ENCODE measurements around the gene GTF3C2. TPM values are rescaled to one million over a fixed set of nuclear protein-coding genes. Genes with fewer than 3 reads are reported as not detected.

GTF3C2 gene
- total and polyA plus RNA-seq, 10 of the 15 experiments (the other 5 are each of a cell fraction or from before 2014, with no cell fraction given), result 45.9 to 105 (median 80.3) TPM

DNA sequence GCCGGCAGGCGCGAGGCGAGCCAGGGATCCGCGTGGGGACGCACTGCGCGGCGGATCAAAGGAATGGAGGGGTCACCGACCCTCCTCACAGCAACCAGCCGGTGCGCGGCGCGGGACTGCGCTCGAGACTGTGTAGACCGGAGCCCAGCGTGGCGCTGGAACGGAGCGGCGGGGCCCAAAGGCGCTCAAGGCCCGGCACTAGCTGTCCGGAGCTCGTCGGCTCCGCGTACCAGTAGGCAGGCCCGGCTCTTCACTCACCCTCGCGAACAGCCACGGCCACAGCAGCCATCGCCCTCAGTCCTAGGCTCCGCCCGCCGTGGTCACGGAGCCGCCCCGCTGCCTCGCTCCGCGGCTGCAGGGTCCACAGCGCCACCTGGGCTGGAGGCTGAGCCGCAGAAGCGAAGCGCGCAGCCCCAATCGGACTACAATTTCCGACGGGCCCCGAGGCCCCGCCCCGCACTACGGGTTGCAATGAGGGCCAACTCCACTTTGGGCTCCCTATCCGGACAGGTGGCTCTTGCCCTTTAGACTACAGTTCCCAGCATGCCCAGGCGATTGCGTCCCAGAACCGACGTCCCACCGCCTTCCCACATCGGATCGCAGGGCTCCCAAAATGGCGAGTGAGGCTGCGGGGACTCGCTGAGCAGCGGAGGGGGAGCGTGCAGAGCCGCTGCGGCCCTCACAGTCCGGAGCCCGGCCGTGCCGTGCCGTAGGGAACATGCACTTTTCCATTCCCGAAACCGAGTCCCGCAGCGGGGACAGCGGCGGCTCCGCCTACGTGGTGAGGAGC is 13.7 kb upstream of the GTF3C2 start, which contains the start of the genes EIF2B4 and SNX17 (continued):
- TF ChIP-seq, protein P1, sequence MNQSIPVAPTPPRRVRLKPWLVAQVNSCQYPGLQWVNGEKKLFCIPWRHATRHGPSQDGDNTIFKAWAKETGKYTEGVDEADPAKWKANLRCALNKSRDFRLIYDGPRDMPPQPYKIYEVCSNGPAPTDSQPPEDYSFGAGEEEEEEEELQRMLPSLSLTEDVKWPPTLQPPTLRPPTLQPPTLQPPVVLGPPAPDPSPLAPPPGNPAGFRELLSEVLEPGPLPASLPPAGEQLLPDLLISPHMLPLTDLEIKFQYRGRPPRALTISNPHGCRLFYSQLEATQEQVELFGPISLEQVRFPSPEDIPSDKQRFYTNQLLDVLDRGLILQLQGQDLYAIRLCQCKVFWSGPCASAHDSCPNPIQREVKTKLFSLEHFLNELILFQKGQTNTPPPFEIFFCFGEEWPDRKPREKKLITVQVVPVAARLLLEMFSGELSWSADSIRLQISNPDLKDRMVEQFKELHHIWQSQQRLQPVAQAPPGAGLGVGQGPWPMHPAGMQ (IDR thresholded peaks at IDR 0.05; ENCODE audit: borderline replicate concordance), result no peak
- no peak for TF ChIP-seq KDM1A (IDR thresholded peaks at IDR 0.05; ENCODE audit: borderline replicate concordance)
- TF ChIP-seq ZNF274 (IDR thresholded peaks at IDR 0.05; ENCODE audit: insufficient read depth, insufficient read length), result no peak
- 0 out of 2 replicates have a peak, but pooled peaks have one; percentile 62 for TF ChIP-seq RBBP5 (conservative IDR thresholded peaks at IDR 0.05)
- peak; percentile 88 for TF ChIP-seq POLR2AphosphoS5 (IDR thresholded peaks at IDR 0.05; ENCODE audit: low read length)
- TF ChIP-seq NFYB (IDR thresholded peaks at IDR 0.05; ENCODE audit: insufficient read depth, low read depth, low read length), result no peak
- peak in 1 of 2 experiments; percentile 53; a peak in 1 of 4 replicates for TF ChIP-seq SRF (IDR thresholded peaks at IDR 0.05; ENCODE audit: low read depth in 2 of 2, low read length in 2 of 2)
- 0 out of 2 replicates have a peak, but pooled peaks have one; percentile 68 for TF ChIP-seq RCOR1 (conservative IDR thresholded peaks at IDR 0.05; ENCODE audit: low read depth, low read length)
- peak; percentile 75; the same call in 1 of the 2 replicates for TF ChIP-seq CBX5 (IDR thresholded peaks at IDR 0.05; ENCODE audit: low read depth)
- TF ChIP-seq, protein P2, sequence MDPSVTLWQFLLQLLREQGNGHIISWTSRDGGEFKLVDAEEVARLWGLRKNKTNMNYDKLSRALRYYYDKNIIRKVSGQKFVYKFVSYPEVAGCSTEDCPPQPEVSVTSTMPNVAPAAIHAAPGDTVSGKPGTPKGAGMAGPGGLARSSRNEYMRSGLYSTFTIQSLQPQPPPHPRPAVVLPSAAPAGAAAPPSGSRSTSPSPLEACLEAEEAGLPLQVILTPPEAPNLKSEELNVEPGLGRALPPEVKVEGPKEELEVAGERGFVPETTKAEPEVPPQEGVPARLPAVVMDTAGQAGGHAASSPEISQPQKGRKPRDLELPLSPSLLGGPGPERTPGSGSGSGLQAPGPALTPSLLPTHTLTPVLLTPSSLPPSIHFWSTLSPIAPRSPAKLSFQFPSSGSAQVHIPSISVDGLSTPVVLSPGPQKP (IDR thresholded peaks at IDR 0.05; ENCODE audit: low read depth, low read length), result peak; percentile 75; the same call in 1 of the 2 replicates
- TF ChIP-seq, protein P3, sequence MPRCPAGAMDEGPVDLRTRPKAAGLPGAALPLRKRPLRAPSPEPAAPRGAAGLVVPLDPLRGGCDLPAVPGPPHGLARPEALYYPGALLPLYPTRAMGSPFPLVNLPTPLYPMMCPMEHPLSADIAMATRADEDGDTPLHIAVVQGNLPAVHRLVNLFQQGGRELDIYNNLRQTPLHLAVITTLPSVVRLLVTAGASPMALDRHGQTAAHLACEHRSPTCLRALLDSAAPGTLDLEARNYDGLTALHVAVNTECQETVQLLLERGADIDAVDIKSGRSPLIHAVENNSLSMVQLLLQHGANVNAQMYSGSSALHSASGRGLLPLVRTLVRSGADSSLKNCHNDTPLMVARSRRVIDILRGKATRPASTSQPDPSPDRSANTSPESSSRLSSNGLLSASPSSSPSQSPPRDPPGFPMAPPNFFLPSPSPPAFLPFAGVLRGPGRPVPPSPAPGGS (IDR thresholded peaks at IDR 0.05; ENCODE audit: borderline replicate concordance, insufficient read depth, low read depth, low read length, poor library complexity, severe bottlenecking), result peak; percentile 23
- peak; percentile 75 for TF ChIP-seq SIN3A (IDR thresholded peaks at IDR 0.05; ENCODE audit: low read depth, low read length)
- peak; percentile 91 for TF ChIP-seq NBN (IDR thresholded peaks at IDR 0.05)
- no peak for TF ChIP-seq BCL11A (IDR thresholded peaks at IDR 0.05; ENCODE audit: low read depth, low read length)
- TF ChIP-seq, protein P4, sequence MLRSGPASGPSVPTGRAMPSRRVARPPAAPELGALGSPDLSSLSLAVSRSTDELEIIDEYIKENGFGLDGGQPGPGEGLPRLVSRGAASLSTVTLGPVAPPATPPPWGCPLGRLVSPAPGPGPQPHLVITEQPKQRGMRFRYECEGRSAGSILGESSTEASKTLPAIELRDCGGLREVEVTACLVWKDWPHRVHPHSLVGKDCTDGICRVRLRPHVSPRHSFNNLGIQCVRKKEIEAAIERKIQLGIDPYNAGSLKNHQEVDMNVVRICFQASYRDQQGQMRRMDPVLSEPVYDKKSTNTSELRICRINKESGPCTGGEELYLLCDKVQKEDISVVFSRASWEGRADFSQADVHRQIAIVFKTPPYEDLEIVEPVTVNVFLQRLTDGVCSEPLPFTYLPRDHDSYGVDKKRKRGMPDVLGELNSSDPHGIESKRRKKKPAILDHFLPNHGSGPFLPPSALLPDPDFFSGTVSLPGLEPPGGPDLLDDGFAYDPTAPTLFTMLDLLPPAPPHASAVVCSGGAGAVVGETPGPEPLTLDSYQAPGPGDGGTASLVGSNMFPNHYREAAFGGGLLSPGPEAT (IDR thresholded peaks at IDR 0.05; ENCODE audit: low read depth), result peak; percentile 85; the same call in 1 of the 2 replicates
- TF ChIP-seq, protein P5, sequence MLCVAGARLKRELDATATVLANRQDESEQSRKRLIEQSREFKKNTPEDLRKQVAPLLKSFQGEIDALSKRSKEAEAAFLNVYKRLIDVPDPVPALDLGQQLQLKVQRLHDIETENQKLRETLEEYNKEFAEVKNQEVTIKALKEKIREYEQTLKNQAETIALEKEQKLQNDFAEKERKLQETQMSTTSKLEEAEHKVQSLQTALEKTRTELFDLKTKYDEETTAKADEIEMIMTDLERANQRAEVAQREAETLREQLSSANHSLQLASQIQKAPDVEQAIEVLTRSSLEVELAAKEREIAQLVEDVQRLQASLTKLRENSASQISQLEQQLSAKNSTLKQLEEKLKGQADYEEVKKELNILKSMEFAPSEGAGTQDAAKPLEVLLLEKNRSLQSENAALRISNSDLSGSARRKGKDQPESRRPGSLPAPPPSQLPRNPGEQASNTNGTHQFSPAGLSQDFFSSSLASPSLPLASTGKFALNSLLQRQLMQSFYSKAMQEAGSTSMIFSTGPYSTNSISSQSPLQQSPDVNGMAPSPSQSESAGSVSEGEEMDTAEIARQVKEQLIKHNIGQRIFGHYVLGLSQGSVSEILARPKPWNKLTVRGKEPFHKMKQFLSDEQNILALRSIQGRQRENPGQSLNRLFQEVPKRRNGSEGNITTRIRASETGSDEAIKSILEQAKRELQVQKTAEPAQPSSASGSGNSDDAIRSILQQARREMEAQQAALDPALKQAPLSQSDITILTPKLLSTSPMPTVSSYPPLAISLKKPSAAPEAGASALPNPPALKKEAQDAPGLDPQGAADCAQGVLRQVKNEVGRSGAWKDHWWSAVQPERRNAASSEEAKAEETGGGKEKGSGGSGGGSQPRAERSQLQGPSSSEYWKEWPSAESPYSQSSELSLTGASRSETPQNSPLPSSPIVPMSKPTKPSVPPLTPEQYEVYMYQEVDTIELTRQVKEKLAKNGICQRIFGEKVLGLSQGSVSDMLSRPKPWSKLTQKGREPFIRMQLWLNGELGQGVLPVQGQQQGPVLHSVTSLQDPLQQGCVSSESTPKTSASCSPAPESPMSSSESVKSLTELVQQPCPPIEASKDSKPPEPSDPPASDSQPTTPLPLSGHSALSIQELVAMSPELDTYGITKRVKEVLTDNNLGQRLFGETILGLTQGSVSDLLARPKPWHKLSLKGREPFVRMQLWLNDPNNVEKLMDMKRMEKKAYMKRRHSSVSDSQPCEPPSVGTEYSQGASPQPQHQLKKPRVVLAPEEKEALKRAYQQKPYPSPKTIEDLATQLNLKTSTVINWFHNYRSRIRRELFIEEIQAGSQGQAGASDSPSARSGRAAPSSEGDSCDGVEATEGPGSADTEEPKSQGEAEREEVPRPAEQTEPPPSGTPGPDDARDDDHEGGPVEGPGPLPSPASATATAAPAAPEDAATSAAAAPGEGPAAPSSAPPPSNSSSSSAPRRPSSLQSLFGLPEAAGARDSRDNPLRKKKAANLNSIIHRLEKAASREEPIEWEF (IDR thresholded peaks at IDR 0.05; ENCODE audit: insufficient replicate concordance, low read depth, low read length), result no peak
- no peak for TF ChIP-seq SMAD1 (IDR thresholded peaks at IDR 0.05; ENCODE audit: low read depth, partially characterized antibody)
- TF ChIP-seq TARDBP (IDR thresholded peaks at IDR 0.05; ENCODE audit: borderline replicate concordance), result peak; percentile 95
- no peak for TF ChIP-seq MTA3 (IDR thresholded peaks at IDR 0.05; ENCODE audit: borderline replicate concordance, low read length)

All from GM12878 (cell line).